Fibroblast of mammary gland (primary cell): Measurements from ENCODE around the gene ATP10B.
"Not testable (repeated sequence)": the region's sequence is repeated elsewhere in the genome, so short reads cannot be mapped to it uniquely, and the experiment has no call there.

Source experiments
- DNase-seq: peaks from one replicate; pipeline ENCODE4 v3.0.0-alpha.2; 2010; ENCODE audit warnings: low read depth
- H3K4me3 ChIP-seq: 2 replicates; pipeline ENCODE4 v1.5.1; 2011; ENCODE audit warnings: low read depth, mild to moderate bottlenecking, low read length, moderate library complexity; ENCODE audit not compliant: control insufficient read depth
- TF ChIP-seq, protein P1 (sequence below): conservative IDR thresholded peaks from 2 replicates; pipeline ENCODE4 v1.5.1; 2011; ENCODE audit warnings: low read depth, low read length, inconsistent platforms; ENCODE audit not compliant: control insufficient read depth, insufficient read depth

Gene ATP10B, protein sequence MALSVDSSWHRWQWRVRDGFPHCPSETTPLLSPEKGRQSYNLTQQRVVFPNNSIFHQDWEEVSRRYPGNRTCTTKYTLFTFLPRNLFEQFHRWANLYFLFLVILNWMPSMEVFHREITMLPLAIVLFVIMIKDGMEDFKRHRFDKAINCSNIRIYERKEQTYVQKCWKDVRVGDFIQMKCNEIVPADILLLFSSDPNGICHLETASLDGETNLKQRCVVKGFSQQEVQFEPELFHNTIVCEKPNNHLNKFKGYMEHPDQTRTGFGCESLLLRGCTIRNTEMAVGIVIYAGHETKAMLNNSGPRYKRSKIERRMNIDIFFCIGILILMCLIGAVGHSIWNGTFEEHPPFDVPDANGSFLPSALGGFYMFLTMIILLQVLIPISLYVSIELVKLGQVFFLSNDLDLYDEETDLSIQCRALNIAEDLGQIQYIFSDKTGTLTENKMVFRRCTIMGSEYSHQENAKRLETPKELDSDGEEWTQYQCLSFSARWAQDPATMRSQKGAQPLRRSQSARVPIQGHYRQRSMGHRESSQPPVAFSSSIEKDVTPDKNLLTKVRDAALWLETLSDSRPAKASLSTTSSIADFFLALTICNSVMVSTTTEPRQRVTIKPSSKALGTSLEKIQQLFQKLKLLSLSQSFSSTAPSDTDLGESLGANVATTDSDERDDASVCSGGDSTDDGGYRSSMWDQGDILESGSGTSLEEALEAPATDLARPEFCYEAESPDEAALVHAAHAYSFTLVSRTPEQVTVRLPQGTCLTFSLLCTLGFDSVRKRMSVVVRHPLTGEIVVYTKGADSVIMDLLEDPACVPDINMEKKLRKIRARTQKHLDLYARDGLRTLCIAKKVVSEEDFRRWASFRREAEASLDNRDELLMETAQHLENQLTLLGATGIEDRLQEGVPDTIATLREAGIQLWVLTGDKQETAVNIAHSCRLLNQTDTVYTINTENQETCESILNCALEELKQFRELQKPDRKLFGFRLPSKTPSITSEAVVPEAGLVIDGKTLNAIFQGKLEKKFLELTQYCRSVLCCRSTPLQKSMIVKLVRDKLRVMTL (N-terminal part only)

DNA sequence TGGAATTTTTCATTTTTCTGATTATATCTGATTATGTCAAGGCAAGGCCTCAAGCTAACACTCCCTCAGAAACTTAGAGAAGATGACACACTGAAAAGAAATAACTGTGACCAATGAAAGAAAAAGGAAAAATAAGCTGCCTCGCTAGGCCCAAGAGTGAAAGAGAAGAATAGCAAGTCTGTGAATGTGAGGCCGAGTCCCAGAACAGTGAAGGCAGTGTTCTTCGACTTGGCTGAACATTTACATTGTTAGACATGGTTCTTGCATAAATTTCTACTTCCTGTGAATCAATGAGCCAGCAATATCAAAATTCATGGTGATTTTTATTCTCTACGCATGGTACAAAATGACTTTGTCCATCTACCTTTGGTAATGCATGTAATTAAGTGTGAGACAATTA, at the start of gene ATP10B:
Gene ATP10B, minus strand, starts transcription at position 163 of the 400 bp plus-strand sequence. CDS start 164,137 bp downstream, outside the sequence.
- H3K4me3 ChIP-seq = no peak within 1 kb of the TSS
- TF ChIP-seq, protein P1, sequence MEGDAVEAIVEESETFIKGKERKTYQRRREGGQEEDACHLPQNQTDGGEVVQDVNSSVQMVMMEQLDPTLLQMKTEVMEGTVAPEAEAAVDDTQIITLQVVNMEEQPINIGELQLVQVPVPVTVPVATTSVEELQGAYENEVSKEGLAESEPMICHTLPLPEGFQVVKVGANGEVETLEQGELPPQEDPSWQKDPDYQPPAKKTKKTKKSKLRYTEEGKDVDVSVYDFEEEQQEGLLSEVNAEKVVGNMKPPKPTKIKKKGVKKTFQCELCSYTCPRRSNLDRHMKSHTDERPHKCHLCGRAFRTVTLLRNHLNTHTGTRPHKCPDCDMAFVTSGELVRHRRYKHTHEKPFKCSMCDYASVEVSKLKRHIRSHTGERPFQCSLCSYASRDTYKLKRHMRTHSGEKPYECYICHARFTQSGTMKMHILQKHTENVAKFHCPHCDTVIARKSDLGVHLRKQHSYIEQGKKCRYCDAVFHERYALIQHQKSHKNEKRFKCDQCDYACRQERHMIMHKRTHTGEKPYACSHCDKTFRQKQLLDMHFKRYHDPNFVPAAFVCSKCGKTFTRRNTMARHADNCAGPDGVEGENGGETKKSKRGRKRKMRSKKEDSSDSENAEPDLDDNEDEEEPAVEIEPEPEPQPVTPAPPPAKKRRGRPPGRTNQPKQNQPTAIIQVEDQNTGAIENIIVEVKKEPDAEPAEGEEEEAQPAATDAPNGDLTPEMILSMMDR = no peak
- DNase-seq = no peak

- H3K4me3 ChIP-seq = no peak overlapping the region
- TF ChIP-seq, protein P1 = no peak
- DNase-seq = no peak
Measured at GRCh38 chr5:160901656-160902055, 49.6 kb upstream of the ATP10B start.

DNA sequence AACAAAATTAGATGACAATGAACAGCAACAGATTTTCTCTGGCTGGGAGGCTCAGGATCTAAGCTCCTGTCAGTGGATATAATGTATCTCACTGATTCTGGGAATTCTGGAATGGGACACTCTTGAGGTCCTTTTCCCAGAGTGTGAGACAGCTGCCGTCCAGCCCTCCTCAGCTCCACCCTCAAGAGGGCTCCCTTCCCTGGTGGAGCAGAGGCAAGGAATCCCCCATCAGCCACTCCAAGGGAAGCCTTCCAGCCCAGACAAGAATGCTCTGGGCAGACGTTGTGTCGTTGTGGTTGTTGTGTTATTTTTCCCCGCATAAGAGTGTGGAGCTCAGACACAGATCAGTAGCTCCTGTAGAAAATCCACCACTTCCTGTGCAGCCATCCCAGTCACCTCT, 47.7 kb upstream of the ATP10B start:
- DNase-seq = no peak
- H3K4me3 ChIP-seq = no peak overlapping the region
- TF ChIP-seq, protein P1 = no peak

DNA sequence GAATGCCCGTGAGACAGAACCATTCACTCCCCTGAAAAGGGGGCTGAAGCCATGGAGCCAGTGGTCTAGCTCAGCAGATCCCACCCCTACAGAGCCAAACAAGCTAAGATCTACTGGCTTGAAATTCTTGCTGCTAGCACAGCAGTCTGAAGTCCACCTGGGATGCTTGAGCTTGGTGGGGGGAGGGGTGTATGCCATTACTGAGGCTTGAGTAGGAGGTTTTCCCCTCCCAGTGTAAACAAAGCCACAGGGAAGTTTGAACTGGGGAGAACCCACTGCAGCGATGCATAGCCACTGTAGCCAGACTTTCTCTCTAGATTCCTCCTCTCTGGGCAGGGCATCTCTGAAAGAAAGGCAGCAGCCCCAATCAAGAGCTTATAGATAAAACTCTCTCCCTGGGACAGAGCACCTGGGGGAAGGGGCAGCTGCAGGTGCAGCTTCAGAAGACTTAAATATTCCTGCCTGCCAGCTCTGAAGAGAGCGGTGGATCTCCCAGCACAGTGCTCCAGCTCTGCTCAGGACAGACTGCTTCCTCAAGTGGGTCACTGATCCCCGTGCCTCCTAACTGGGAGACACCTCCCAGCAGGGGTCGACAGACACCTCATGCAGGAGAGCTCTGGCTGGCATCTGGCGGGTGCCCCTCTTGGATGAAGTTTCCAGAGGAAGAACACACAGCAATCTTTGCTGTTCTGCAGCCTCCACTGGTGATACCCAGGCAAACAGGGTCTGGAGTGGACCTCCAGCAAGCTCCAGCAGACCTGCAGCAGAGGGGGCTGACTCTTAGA, 41.4 kb upstream of the ATP10B start:
- not testable (repeated sequence) for H3K4me3 ChIP-seq

DNA sequence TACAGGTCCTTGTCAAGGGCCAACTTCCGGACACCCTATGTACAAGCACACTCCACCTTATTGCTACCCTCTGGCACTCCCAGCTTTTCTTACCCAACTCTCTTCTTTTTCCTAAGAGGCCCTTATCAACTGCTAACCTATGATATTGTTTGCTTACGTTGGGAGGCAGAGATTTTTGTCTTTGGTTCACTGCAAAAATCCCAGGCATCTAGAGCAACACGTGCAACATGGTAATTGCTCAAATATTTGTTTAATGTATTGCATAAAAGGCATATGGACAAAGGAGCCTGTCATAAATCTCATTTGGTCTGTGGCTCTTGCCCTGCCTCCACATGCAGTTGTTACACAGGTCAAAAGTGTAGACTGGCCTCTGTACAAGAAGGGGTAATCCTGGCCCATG, 35.8 kb upstream of the ATP10B start:
- H3K4me3 ChIP-seq = no peak overlapping the region
- DNase-seq = no peak
- TF ChIP-seq, protein P1 = no peak

More for the DNA sequence above, 41.4 kb upstream of the ATP10B start:
- DNase-seq = not testable (repeated sequence)

DNA sequence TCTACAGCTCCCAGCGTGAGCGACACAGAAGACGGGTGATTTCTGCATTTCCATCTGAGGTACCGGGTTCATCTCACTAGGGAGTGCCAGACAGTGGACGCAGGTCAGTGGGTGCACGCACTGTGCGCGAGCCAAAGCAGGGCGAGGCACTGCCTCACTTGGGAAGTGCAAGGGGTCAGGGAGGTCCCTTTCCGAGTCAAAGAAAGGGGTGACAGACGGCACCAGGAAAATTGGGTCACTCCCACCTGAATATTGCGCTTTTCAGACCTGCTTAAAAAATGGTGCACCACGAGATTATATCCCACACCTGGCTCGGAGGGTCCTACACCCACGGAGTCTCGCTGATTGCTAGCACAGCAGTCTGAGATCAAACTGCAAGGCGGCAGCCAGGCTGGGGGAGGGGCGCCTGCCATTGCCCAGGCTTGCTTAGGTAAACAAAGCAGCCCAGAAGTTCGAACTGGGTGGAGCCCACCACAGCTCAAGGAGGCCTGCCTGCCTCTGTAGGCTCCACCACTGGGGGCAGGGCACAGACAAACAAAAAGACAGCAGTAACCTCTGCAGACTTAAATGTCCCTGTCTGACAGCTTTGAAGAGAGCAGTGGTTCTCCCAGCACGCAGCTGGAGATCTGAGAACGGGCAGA, 21.7 kb upstream of the ATP10B start:
- not testable (repeated sequence) for H3K4me3 ChIP-seq, DNase-seq

DNA sequence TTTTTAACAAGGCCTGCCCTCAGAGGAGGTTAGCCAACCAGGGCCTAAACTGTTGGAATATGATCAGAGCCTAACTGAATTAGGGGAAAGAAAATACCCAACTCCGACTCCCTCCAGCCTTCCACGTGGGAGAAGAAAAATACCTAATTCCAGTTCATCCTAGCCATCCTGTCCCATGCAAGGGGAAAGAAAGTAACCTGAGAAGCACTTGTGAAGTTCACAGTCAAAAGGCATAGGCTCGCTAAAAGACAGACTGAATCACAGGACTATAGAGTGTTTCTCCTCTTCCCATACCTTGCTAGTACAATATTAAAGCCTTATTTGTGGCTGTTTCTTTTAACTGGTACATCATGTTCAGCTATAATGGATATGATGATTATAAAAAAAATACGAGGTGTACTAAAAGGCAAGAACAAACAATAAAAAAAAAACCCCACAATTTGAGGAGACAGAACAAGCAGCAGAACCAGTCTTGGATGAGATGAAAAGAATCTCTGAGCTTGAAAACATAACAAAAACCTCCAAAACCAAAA, 18.0 kb upstream of the ATP10B start:
- TF ChIP-seq, protein P1 = no peak
- no peak for DNase-seq

More for the DNA sequence above, 18.0 kb upstream of the ATP10B start:
- H3K4me3 ChIP-seq = no peak overlapping the region
